ENCODE results near the gene DMD. TPM values are rescaled to one million over a fixed set of nuclear protein-coding genes. Genes with fewer than 3 reads are reported as not detected.

The DMD gene
- total and polyA plus RNA-seq, 2 donors (not counting 1 experiment from before 2014, with no cell fraction given): 5.1 to 7.2 TPM

GRCh38 chrX:33014949-33015348 lies 196.4 kb downstream of the DMD start:
- Histone ChIP-seq H3K9ac (ENCODE audit: insufficient read depth, low read length) (no peak overlapping the region), H3K4me3 (replicated peaks in 1 of 4; ENCODE audit: control extremely low read depth in 1 of 4, insufficient read depth in 1 of 4, low read depth in 3 of 4, low read length in 4 of 4) (no peak overlapping the region), H3K27ac (ENCODE audit: insufficient read depth, low read length) (no peak overlapping the region), H3K4me2 (ENCODE audit: extremely low read depth, insufficient read depth, low read length) (no peak overlapping the region), H3K4me1 (ENCODE audit: control insufficient read depth, extremely low read depth, insufficient read depth, low read length) (no peaks in the 10 kb centered on the region), H3K9me3 (ENCODE audit: control insufficient read depth, insufficient read depth, low read depth, low read length) (no peaks in the 10 kb centered on the region), H3K79me2 (ENCODE audit: control insufficient read depth, insufficient read depth, low read length) (no peaks in the 10 kb centered on the region), H2AFZ (ENCODE audit: low read length) (no peak overlapping the region), H3K27me3 (ENCODE audit: control insufficient read depth, insufficient read depth, low read length) (no peaks in the 10 kb centered on the region), H4K20me1 (ENCODE audit: control insufficient read depth, extremely low read depth, insufficient read depth, low read length) (no peaks in the 10 kb centered on the region), H3K36me3 (ENCODE audit: control insufficient read depth, insufficient read depth, low read length) (no peaks in the 10 kb centered on the region)
- DNase-seq (ENCODE audit: low read depth in 2 of 2): no peak
- no peak for TF ChIP-seq CTCF (conservative IDR thresholded peaks at IDR 0.05 in 1 of 2, IDR thresholded peaks at IDR 0.05 in 1 of 2; ENCODE audit: low read depth in 1 of 2, low read length in 2 of 2)
- TF ChIP-seq EZH2 (IDR thresholded peaks at IDR 0.05; ENCODE audit: low read length, missing control alignments): no peak

GRCh38 chrX:33014086-33014485 lies 197.3 kb downstream of the DMD start:
- no peak overlapping the region for H3K27ac ChIP-seq (ENCODE audit: insufficient read depth, low read length)
- H4K20me1 ChIP-seq (ENCODE audit: control insufficient read depth, extremely low read depth, insufficient read depth, low read length): no peaks in the 10 kb centered on the region
- no peaks in the 10 kb centered on the region for H3K4me1 ChIP-seq (ENCODE audit: control insufficient read depth, extremely low read depth, insufficient read depth, low read length)
- no peak for DNase-seq (ENCODE audit: low read depth in 2 of 2)
- no peaks in the 10 kb centered on the region for H3K27me3 ChIP-seq (ENCODE audit: control insufficient read depth, insufficient read depth, low read length)
- no peak overlapping the region for H3K9ac ChIP-seq (ENCODE audit: insufficient read depth, low read length)
- TF ChIP-seq EZH2 (IDR thresholded peaks at IDR 0.05; ENCODE audit: low read length, missing control alignments): no peak
- H3K79me2 ChIP-seq (ENCODE audit: control insufficient read depth, insufficient read depth, low read length): no peaks in the 10 kb centered on the region
- H3K4me3 ChIP-seq (replicated peaks in 1 of 4; ENCODE audit: control extremely low read depth in 1 of 4, insufficient read depth in 1 of 4, low read depth in 3 of 4, low read length in 4 of 4): no peak overlapping the region
- no peak overlapping the region for H2AFZ ChIP-seq (ENCODE audit: low read length)
- H3K4me2 ChIP-seq (ENCODE audit: extremely low read depth, insufficient read depth, low read length): no peak overlapping the region
- no peaks in the 10 kb centered on the region for H3K36me3 ChIP-seq (ENCODE audit: control insufficient read depth, insufficient read depth, low read length)
- no peaks in the 10 kb centered on the region for H3K9me3 ChIP-seq (ENCODE audit: control insufficient read depth, insufficient read depth, low read depth, low read length)

GRCh38 chrX:33001107-33001506 lies 210.2 kb downstream of the DMD start:
- H3K9me3 ChIP-seq (ENCODE audit: control insufficient read depth, insufficient read depth, low read depth, low read length): no peaks in the 10 kb centered on the region
- no peaks in the 10 kb centered on the region for H3K4me1 ChIP-seq (ENCODE audit: control insufficient read depth, extremely low read depth, insufficient read depth, low read length)
- DNase-seq (ENCODE audit: low read depth in 2 of 2): no peak
- H3K27me3 ChIP-seq (ENCODE audit: control insufficient read depth, insufficient read depth, low read length): no peaks in the 10 kb centered on the region
- no peak overlapping the region for H3K4me3 ChIP-seq (replicated peaks in 1 of 4; ENCODE audit: control extremely low read depth in 1 of 4, insufficient read depth in 1 of 4, low read depth in 3 of 4, low read length in 4 of 4)
- H4K20me1 ChIP-seq (ENCODE audit: control insufficient read depth, extremely low read depth, insufficient read depth, low read length): no peaks in the 10 kb centered on the region
- TF ChIP-seq CTCF (conservative IDR thresholded peaks at IDR 0.05 in 1 of 2, IDR thresholded peaks at IDR 0.05 in 1 of 2; ENCODE audit: low read depth in 1 of 2, low read length in 2 of 2): no peak
- no peak for TF ChIP-seq EZH2 (IDR thresholded peaks at IDR 0.05; ENCODE audit: low read length, missing control alignments)
- H3K9ac ChIP-seq (ENCODE audit: insufficient read depth, low read length): no peak overlapping the region
- H3K27ac ChIP-seq (ENCODE audit: insufficient read depth, low read length): no peak overlapping the region
- no peaks in the 10 kb centered on the region for H3K79me2 ChIP-seq (ENCODE audit: control insufficient read depth, insufficient read depth, low read length)
- no peaks in the 10 kb centered on the region for H3K36me3 ChIP-seq (ENCODE audit: control insufficient read depth, insufficient read depth, low read length)
- H3K4me2 ChIP-seq (ENCODE audit: extremely low read depth, insufficient read depth, low read length): no peak overlapping the region
- no peak overlapping the region for H2AFZ ChIP-seq (ENCODE audit: low read length)
